Hematopoietic multipotent progenitor cell treated with erythropoietin and hydrocortisone succinate and interleukin-3 and kit ligand, for 8 days (in vitro differentiated cells): ENCODE measurements around the gene ZNF546.
"Not testable (repeated sequence)": the region's sequence is repeated elsewhere in the genome, so short reads cannot be mapped to it uniquely, and the experiment has no call there.

ENCODE experiments used
- DNase-seq: peaks from one replicate; pipeline ENCODE4 v3.0.0-alpha.2; 2015

Gene ZNF546

GRCh38 chr19:39996811-39997637 lies at the start of gene ZNF546:
TSS of gene ZNF546 (plus strand) at chr19:39997060. CDS start at chr19:39998327, 1,267 bp downstream.
- DNase-seq = peak; percentile 92

GRCh38 chr19:39949026-39949747 lies 47.7 kb upstream of the ZNF546 start:
- DNase-seq = no peak

- no peak for DNase-seq
These were observed 45.7 kb upstream of the ZNF546 start for GRCh38 chr19:39951065-39951650.

- no peak for DNase-seq
These were observed 45.2 kb upstream of the ZNF546 start for GRCh38 chr19:39951686-39952085.

GRCh38 chr19:39953915-39954314 lies 42.9 kb upstream of the ZNF546 start:
- DNase-seq = no peak

- not testable (repeated sequence) for DNase-seq
These were observed 39.0 kb upstream of the ZNF546 start for GRCh38 chr19:39957886-39958285.

GRCh38 chr19:39958942-39959341 lies 37.9 kb upstream of the ZNF546 start:
- DNase-seq = not testable (repeated sequence)

GRCh38 chr19:39959407-39959806 lies 37.5 kb upstream of the ZNF546 start:
- DNase-seq = not testable (repeated sequence)

- DNase-seq = no peak
These were observed 33.0 kb upstream of the ZNF546 start for GRCh38 chr19:39963898-39964297.

GRCh38 chr19:39966617-39967016 lies 30.2 kb upstream of the ZNF546 start:
- DNase-seq = no peak

GRCh38 chr19:39967561-39967960 lies 29.3 kb upstream of the ZNF546 start:
- no peak for DNase-seq

GRCh38 chr19:39968789-39969188 lies 28.1 kb upstream of the ZNF546 start:
- DNase-seq = no peak

- DNase-seq = peak; percentile 32
These were observed 27.6 kb upstream of the ZNF546 start for GRCh38 chr19:39969266-39969665.

- no peak for DNase-seq
These were observed 27.0 kb upstream of the ZNF546 start for GRCh38 chr19:39969681-39970424.

- no peak for DNase-seq
These were observed 26.5 kb upstream of the ZNF546 start for GRCh38 chr19:39970425-39970674.

GRCh38 chr19:39970675-39971379 lies 26.0 kb upstream of the ZNF546 start, which contains the start of gene PSMC4:
TSS of gene PSMC4 (plus strand) at chr19:39971165. CDS start at chr19:39971203, 38 bp downstream.
- DNase-seq = peak; percentile 99

- DNase-seq = peak; percentile 73
These were observed 25.4 kb upstream of the ZNF546 start for GRCh38 chr19:39971380-39972035.

- DNase-seq = no peak
These were observed 22.3 kb upstream of the ZNF546 start for GRCh38 chr19:39974377-39975155.

- no peak for DNase-seq
These were observed 14.0 kb upstream of the ZNF546 start for GRCh38 chr19:39982883-39983282.

GRCh38 chr19:39983695-39984300 lies 13.1 kb upstream of the ZNF546 start:
- DNase-seq = no peak

- DNase-seq = no peak
These were observed 10.2 kb upstream of the ZNF546 start for GRCh38 chr19:39986643-39987042.
